ENCODE measurements around the gene HDAC4.

The HDAC4 gene

DNA sequence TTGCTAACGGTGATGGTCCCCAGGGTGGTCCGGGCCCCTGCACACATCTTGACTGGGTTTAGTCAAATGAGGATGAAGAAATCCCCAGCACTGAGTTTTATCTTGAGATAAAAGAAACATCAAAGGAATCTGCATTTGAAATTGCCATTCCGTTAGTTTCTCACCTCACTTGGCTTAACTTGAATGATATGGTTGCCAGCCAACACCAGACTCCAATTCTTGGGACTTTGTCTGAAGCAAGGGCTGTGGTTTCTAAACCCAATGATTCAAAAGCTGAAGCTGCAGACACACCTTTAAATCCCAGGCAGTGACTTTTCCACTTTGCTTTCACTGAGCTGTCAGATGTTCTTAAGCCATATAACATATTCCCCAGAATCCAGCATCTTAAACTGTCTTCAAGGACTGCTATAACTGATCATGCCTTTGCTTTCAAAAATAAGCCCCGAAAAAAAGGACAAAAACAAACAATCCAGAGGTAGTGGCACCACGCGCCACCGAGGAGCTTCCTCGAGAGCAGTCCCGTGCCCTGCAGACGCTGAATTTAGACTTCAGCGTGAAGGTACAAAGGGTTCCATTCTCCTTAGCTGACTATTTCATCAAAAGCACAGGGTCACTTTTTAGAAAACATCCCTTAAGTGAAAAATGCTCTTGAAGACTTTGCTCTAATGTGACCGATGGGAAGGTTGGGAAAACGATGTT lies 189.3 kb downstream of the HDAC4 start:
- DNase-seq (ENCODE audit: low read depth in 1 of 2, low spot score in 1 of 2), result no peak

DNA sequence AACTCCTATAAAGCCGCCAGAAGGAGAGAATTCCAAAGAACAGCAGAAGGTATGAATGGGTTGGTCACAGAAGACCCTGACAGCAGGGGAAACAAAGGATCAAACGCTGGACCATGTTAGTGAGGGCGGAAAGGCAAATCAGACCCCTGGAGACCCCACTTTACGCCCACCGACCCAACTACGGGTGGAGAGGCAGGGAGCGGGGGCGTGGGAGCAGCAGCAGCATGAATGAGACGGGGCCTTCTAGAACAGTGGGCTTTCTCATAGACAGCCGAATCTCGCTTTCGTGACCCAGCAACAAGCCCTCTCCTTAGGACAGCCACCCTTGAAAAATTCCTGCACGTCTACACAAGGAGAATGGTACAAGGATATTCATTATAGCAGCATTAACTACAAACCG lies 191.0 kb downstream of the HDAC4 start:
- DNase-seq (ENCODE audit: low read depth in 1 of 2, low spot score in 1 of 2), result no peak

DNA sequence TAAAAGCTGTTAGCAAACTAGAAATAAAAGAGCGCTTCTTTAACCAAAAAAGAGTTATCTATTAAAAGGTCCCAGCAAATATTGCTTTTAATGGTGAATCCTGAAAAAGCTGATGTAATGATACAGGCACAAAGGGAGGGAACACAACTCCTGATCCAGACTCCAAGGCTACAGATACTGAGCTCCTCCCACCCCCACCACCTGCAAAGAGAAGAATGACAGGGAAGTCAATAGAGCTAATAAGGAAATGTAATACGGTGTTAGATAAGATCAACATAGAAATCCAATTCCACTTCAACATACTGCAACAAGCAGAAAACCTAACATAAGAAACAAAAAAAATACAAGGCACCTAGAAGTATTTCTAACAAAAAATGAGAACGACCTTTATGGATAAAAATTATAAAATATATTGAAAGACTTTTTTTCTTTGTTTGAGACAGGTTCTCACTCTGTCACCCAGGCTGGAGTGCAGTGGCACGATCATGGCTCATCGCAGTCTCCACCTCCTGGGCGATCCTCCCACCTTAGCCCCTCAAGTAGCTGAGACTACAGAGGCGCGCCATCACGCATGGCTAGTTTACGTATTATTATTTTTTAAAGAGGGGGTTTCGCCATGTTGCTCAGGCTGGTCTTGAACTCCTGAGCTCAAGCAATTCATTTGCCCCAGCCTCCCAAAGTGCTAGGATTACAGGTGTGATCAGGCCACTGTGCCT lies 192.2 kb downstream of the HDAC4 start:
- no peak for DNase-seq (ENCODE audit: low read depth in 1 of 2, low spot score in 1 of 2)

DNA sequence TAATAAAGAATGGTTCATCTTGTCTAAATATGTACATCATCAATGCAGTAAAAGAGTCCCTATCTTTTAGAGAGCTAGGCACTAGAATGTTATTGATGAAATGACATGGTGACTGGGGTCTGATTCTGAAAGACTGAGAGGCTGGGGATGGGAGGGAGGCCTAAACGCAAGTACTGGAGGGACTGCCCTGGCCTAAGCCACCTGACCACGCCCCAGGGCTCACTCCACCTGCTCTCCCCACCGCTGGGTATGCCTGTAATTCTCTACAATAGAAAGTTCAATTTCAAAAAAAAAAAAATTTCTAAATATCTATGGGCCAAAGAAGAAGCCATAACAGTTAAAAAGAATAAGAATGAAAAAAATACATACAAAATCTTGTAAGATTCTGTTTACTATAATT lies 194.0 kb downstream of the HDAC4 start:
- DNase-seq (ENCODE audit: low read depth in 1 of 2, low spot score in 1 of 2), result no peak

DNA sequence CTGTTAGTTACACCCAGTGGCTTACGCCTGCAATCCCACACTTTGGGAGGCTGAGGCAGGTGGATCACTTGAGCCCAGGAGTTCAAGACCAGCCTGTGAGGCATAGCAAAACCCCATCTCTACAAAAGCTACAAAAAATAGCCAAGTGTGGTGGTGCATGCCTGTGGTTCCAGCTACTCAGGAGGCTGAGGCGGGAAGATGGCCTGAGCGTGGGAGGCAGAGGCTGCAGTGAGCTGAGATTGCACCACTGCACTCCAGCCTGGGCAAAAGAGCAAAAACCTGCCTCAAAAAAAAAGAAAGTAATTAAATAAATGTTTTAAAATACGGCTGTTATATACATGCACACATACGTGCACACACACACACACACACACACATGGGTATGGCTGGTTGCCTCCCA lies 194.8 kb downstream of the HDAC4 start:
- DNase-seq (ENCODE audit: low read depth in 1 of 2, low spot score in 1 of 2), result no peak

DNA sequence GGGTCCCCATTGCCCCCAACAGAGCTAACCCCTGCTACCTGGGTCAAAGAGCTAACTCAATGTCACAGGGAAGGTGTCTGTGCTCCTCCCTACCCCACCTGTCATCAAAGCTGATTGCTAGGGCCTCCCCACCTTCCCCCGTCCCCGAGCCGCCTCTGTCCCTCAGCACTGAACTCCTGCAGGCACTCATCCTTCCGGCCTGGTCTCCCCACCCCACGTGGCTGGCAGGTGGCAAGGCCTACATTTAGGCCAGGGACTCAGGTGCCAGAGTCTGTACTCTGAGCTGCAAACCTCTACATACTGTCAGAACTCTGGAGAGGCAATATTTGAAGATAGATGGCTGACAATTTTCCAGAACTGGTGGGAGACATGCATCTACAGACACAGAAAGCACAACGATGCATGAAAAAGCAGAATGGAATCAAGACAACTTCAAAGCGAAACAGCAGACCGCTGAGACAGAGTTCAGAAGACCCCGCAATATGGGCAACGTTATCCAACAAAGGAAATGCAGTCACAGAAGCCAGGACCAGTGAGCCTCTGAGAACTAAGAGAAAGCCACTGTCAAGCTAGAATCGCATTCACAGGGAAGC lies 195.8 kb downstream of the HDAC4 start:
- DNase-seq (ENCODE audit: low read depth in 1 of 2, low spot score in 1 of 2), result no peak

DNA sequence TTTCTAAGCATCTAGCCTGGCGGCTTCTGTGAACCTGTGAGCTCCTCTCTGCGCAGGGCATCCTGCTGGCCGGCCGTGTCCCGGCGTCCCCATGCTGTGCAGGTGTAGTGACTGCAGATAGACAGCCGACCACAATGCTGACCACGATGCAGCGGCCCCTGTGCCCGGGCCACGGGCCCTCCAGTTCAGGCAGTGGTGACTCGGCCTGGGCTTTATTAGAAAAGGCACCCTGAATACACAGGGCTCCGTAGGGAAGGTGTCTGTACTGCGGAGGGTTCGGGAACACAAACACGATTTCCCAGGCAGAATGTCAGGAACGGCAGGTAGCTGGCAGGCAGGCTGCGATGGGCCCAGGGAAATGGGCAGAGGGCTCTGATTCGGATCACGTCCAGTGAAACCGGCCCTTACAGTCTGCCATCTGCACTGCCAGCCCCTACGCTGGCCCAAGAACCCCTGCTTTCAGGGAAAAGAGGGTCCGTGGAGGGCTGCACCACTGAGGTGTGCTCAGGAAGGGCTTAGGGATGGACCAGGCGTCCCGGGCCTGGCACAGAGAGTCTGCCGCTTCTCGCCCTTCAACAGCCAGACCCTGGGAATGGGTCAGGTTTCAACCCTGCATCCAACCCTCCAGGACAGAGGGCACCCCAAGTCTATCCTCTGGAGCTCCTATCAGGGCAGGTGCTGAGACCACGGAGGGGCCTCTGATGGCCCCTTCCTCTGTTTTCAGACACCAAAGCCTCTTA lies 196.5 kb downstream of the HDAC4 start:
- no peak for DNase-seq (ENCODE audit: low read depth in 1 of 2, low spot score in 1 of 2)

DNA sequence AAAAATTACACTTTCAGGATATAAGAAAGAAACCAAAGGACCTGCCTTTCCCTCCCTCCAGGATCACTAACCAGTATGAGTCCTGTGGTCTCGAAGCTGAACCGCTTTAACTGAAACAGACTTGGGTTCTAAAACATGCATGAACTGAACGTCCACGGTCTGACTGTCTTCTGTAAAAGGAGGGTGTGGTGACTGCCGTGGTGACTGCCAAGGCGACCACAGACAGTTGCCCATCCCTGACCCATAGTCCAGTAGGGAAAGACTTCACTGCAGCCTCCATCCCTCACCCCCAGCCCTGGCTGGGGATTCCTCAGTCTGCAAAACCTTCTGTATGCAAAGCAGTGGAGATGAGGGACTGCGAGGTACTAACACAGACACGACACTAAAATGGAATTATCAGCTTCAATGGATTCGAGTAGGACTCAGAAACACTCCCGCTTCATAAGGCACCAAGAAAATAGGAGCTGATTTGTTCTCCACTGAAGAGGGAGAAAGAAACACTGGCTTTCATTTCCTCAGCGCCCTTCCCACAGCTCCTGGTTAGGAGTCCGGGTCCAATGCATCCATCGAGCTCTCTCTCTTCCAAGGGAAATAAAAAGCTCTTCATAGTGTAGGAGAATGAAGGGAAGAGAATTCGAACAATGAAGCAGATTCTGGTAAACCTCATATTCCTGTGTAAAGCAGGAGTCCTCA lies 197.2 kb downstream of the HDAC4 start:
- no peak for DNase-seq (ENCODE audit: low read depth in 1 of 2, low spot score in 1 of 2)

DNA sequence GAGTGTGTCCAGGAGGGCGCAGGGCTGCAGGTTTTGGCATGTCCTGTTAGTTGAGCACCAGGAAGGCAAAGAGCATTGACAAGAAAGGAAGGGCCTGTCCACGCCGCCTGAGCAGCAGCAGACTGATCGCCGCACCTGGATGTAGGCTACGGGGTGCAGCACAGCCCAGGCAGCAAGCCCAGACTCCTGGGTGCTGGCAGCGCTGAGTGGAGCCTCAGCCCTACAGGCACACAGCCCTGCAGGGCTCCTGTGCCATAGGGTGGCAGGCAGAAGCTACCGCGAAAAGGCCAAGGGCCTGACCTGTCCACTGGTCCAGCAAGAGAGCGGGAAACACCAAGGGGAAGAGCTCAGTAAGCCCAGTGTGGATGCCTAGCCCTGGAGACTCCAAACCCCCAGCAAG lies 198.0 kb downstream of the HDAC4 start:
- no peak for DNase-seq (ENCODE audit: low read depth in 1 of 2, low spot score in 1 of 2)

DNA sequence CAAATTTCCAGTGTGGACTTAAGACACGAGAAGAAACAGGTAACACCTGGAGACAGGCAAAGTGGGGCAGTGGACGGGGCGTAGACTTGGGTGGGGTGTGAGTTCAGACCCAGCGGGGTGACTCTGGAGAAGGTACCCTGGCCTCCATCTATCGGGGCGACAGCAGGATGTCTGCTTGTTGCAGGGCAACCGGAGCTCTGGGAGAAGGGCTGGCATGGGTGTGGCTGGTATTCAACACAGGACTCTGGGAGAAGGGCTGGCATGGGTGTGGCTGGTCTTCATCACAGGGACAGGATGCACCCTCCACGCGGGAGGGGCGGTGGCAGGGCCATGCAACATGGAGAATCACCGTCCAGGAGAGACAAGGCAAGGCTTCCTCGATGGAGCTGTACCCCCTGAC lies 198.5 kb downstream of the HDAC4 start:
- DNase-seq (ENCODE audit: low read depth in 1 of 2, low spot score in 1 of 2), result no peak

DNA sequence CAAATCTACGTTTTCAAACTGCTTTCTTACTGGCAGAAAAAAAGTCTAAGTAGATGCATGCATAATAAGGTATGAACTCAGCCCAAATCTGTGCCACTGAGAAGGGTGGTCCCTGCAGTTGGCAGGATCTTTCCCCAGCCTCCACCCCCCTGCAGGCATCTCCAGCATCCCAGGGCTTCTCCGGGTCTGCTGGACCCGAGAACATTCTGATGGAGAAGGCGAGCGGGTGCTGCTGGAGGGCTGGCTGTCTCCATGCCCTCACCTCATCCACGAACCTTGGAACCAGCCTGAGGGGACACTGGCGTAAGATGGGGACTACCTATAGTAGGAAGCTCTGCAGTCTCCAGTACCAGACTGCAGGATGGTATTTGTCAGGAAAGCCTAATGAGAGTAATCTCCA lies 198.9 kb downstream of the HDAC4 start:
- DNase-seq (ENCODE audit: low read depth in 1 of 2, low spot score in 1 of 2), result no peak

DNA sequence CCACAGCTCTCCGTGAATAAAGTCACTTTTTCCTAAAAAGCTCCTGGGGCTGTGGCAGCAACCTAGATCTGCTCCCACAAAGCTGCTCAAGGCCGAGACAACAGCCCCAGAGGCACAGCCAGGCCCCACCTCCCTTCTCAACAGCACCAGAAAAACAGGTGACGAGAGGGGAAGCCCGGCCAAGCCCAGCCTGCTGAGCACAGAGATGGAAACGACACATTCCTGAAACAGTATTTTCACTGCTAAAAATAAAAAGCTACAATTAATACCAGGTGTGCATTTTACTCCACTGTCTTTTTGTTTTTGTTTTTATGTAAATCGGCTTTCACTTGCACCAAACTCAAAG lies 199.3 kb downstream of the HDAC4 start:
- DNase-seq (ENCODE audit: low read depth in 1 of 2, low spot score in 1 of 2), result no peak

DNA sequence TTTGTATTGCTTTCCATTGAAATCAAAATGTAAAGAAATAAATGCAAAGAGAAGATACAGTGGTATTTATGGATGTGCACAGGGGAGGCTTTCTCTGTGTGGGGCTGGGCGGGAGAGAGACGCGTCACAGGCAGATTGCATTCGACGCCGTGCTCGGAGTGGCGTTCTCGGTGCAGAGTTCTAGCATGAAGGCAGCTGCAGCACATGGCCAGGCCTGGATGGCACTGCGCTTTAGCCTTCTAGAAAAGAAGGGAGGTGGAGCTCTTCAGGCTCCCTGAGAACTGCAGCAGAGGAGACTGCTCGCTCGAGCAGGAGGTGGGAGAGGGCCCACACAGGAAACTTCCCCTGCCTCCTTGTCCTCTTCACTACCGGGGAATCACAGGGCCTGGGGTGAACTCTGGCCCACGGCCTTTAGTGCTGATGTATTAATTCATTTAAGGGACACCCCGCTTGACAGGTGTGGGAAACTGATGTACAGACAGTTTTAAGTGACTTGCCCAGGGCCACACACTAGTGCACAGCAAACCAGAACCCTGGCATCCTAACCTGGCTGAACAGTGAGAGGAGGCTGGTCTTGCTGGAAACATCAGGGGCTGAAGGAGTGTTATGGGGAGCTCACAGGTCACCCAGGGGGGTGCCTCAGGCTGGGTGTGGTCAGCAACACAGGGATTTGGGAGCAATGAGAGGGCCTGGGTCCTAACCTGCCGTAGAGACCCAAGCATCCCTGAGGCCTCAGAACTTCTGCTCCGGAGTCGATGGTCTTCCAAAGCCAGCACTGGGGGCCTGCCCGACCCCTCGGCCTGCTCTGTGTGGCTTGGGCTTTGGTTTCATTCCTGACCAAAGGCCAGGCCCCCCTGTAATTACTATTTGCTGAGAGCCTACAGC lies 199.9 kb downstream of the HDAC4 start:
- no peak for DNase-seq (ENCODE audit: low read depth in 1 of 2, low spot score in 1 of 2)

DNA sequence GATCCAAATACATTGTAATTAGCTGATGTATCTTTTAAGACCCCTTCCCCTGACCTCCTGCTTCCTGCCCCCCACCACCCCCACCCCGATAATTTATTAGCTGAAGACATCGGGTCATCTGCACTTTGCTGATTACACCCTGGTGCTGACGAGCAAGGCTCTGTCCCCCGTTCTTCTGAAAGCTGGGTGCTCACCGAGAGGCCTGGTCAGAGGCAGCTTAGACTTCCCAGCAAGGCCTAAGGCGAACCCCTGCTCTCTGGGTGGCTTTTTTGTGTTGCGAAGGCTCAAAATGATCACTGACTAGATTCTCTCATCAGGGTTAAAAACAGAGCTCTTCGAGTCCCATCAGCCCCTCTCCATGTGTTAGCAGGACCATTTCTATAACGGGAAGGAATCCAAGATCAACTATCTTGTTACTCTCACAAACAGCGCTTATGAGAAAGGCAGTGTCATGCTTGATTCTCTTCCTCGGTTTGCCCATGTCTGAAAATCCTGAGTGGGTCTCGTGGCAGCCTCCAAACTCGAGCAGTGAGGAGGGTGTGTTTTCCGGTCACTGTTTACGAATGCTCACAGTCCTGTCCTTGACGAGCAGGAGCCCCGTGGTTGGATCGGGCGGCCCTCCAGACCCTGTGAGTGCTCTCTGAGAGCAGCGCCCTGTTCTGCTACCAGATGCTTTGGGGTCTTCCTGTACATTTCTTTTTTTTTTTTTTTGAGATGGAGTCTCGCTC lies 201.6 kb downstream of the HDAC4 start:
- DNase-seq (ENCODE audit: low read depth in 1 of 2, low spot score in 1 of 2), result no peak

DNA sequence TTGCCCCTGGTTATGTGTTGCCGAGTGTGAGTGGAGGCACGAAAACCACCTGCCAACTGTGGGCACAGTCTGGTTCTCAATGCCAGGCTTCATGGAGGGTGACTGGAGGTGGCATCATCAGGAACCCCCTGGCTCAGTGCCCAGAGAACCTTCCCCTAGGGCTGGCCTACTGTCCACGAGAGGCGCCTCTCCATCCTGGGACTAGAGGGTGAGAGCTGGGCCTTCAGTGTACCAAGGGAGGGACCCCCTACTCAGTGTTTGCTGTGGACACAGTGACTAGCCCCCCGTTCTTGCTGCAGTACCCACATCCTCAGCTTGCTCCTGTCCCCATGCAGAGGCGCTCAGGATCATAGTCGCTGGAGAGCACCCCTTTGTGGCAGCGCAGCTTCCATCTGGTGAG lies 202.6 kb downstream of the HDAC4 start:
- no peak for DNase-seq (ENCODE audit: low read depth in 1 of 2, low spot score in 1 of 2)

DNA sequence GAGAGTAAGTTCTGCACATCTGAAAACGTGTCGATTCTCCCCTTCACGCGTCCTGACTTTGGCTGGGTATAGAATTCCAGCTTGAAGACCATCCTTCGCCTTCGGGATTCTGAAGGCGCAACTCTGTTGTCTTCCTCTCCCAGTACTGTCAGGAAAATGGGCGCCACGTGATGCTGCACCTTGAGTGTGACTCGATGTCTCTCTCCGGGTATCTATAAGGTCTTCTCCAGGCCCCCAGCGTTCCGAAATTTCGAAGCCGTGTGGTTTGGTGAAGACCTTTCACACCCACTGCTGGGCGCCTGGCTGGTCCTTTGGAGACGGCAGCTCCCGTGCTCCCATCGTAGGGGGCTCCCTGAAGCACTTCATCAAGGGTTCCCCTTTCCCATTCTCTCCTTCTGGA lies 203.7 kb downstream of the HDAC4 start:
- DNase-seq (ENCODE audit: low read depth in 1 of 2, low spot score in 1 of 2), result no peak

DNA sequence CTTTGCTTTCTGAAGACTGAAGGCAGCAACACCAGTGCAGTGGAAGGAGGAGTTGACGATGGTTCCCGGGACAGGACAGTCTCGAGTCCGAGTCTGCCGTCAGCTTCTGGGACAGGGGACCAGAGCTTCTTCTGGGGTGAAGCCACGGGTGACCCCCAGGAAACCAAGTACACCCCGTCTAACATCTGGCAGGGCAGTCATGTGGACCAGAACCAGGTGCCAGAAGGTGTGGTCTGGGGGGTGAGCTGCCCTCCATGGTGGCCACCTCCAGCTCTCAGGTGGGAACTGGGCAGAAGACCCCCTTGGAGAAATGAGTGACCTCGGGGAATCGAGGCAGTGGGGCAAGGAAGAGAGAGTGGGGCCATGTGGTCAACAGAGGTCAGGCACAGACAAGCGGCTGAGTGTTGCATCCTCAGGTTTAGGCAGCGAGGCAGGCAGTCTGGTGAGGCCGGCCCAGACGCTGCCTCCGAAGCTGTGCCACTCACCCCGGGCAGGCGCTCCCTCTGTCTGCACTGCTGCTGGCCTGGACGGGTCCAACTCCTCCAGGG lies 204.3 kb downstream of the HDAC4 start:
- no peak for DNase-seq (ENCODE audit: low read depth in 1 of 2, low spot score in 1 of 2)

DNA sequence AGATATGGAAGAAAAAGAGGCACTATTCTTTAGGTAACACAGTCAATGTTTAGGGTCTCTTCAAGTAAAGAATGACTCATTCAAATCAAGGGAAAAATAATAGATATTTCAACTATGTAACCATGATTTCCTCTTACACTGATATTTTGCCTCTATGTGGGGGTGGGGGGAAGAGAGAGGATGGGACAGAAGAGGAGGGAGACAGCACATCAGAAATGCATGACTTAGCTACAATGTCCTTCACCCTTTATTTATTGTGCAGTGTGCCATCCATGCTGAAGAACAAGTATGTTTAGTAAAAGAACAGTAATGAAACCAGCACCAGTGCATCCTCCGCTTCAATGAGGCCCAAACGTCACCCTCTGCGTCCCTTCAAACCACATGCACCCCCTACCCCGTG lies 204.8 kb downstream of the HDAC4 start:
- no peak for DNase-seq (ENCODE audit: low read depth in 1 of 2, low spot score in 1 of 2)

DNA sequence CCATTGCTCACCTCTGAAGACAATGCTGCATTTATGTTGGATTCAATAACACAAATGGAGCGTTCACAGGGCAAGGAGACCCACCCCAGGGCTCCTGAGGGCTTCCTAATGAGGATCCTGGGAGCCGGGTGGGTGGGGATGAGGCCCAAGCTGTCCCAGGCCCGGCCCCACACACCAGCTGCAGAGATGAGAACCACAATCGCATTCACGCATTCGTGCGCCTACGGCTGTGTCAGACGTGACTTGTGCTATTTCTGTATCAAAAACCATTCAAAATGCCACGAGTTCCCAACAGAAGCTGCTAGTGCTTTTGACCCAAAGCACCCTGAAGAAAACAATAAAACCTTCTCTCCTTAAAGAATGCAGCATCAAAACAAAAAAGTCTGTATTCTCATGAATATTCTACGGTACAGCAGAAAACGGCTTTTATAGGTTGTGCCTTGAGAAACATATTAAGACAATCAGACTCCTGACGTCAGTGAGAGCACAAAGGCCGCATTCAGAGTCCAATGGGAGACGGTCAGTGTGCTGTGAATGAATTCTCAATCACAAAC lies 205.4 kb downstream of the HDAC4 start:
- DNase-seq (ENCODE audit: low read depth in 1 of 2, low spot score in 1 of 2), result no peak

All from activated T-helper 1 cell treated with anti-CD3 and anti-CD28 coated beads, Interleukin-2, amount 50 U/mL, for 16 hours (primary cell).